Ectodermal cell (in vitro differentiated cells): Measurements from ENCODE around the gene THY1.

Experiments used
- H3K27ac ChIP-seq: 2 replicates; pipeline ENCODE4 v1.7.0; 2013; ENCODE audit warnings: mild to moderate bottlenecking, low read depth, low read length; ENCODE audit not compliant: insufficient read depth, poor library complexity, severe bottlenecking
- H3K27me3 ChIP-seq: 2 replicates; pipeline ENCODE4 v1.7.0; 2013; ENCODE audit warnings: mild to moderate bottlenecking, low read length; ENCODE audit not compliant: insufficient read depth, control insufficient read depth, poor library complexity, severe bottlenecking
- H3K36me3 ChIP-seq: one replicate; pipeline ENCODE4 v1.7.0; 2013; ENCODE audit warnings: low read length; ENCODE audit not compliant: control insufficient read depth, insufficient read depth
- H3K4me1 ChIP-seq: one replicate; pipeline ENCODE4 v1.7.0; 2013; ENCODE audit warnings: low read length; ENCODE audit not compliant: control insufficient read depth, insufficient read depth
- H3K4me3 ChIP-seq: 2 replicates; pipeline ENCODE4 v1.7.0; 2013; ENCODE audit warnings: low read depth, low read length, control low read depth; ENCODE audit not compliant: insufficient read depth
- H3K9me3 ChIP-seq: 2 replicates; pipeline ENCODE4 v1.7.0; 2013; ENCODE audit warnings: mild to moderate bottlenecking, low read length, moderate library complexity; ENCODE audit not compliant: control insufficient read depth
- WGBS, 2 experiments: methylation state at CpG; one replicate each; pipeline ENCODE4 v1.1.7; 2013; ENCODE audit warnings: missing lambda C conversion rate in 2 of 2; 5-methylcytosine and 5-hydroxymethylcytosine counted together

THY1 gene

DNA sequence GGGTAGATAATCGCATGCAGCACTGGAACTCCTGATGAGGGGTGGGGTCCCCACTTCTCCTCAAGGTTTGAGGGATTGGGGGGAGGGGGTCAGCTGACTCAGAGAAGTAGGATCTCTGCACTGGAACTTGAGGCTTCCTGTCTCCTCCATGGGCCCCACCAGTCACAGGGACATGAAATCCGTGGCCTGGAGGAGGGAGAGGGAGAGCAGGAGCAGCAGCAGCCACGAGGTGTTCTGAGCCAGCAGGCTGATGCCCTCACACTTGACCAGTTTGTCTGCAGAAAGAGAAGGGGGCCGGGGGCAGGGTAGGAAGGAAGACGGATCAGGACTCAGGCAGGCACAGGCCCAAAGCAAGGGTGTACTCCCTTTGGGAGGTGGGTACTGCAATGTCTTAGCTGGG is 3.7 kb downstream of the THY1 start:
- peaks cover 12% of the 10 kb centered on the region for H3K36me3 ChIP-seq
- WGBS, 2 experiments = 90 to 95% methylated on average over 5 of the region's 5 CpGs
- H3K9me3 ChIP-seq = no peaks in the 10 kb centered on the region
- H3K27ac ChIP-seq = no peak overlapping the region
- H3K27me3 ChIP-seq = no peaks in the 10 kb centered on the region
- peaks cover 5% of the 10 kb centered on the region for H3K4me1 ChIP-seq
- H3K4me3 ChIP-seq = no peak overlapping the region

DNA sequence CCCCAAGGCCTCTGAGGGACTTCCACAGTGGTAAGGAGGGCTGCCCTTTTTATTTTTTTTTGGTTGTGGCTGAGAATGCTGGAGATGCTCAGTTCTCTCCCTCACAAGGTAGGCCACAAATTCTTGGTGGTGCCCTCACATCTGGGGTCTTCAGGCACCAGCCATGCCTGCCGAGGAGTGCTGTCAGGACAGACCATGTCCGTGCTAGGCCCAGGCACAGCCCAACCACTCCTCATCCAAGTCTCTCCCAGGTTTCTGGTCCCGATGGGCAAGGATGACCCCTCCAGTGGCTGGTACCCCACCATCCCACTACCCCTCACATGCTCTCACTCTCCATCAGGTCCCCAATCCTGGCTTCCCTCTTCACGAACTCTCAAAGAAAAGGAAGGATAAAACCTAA is 4.2 kb downstream of the THY1 start:
- WGBS, 2 experiments = 93 to 98% methylated on average over 4 of the region's 4 CpGs
- Histone ChIP-seq H3K27ac (no peak overlapping the region), H3K4me1 (peaks cover 5% of the 10 kb centered on the region), H3K36me3 (peaks cover 12% of the 10 kb centered on the region), H3K27me3 (no peaks in the 10 kb centered on the region), H3K4me3 (no peak overlapping the region), H3K9me3 (no peaks in the 10 kb centered on the region)

- H3K27me3 ChIP-seq = no peaks in the 10 kb centered on the region
- H3K9me3 ChIP-seq = no peaks in the 10 kb centered on the region
- H3K36me3 ChIP-seq = peaks cover 12% of the 10 kb centered on the region
- no peak overlapping the region for H3K27ac ChIP-seq
- H3K4me3 ChIP-seq = no peak overlapping the region
- peaks cover 5% of the 10 kb centered on the region for H3K4me1 ChIP-seq
- WGBS, 2 experiments = 91 to 94% methylated on average over 19 of the region's 19 CpGs
Observed at GRCh38 chr11:119417726-119418540, 5.0 kb downstream of the THY1 start.

GRCh38 chr11:119416606-119417580 is 6.1 kb downstream of the THY1 start:
- H3K9me3 ChIP-seq = no peaks in the 10 kb centered on the region
- H3K4me3 ChIP-seq = no peak overlapping the region
- H3K27ac ChIP-seq = no peak overlapping the region
- no peaks in the 10 kb centered on the region for H3K27me3 ChIP-seq
- H3K36me3 ChIP-seq = peaks cover 12% of the 10 kb centered on the region
- H3K4me1 ChIP-seq = peaks cover 5% of the 10 kb centered on the region
- 87% methylated on average over 16 of the region's 16 CpGs for WGBS, 2 experiments

GRCh38 chr11:119415966-119416365 is 7.0 kb downstream of the THY1 start:
- 93 to 94% methylated on average over 9 to 10 of the region's 10 CpGs for WGBS, 2 experiments
- peaks cover 12% of the 10 kb centered on the region for H3K36me3 ChIP-seq

DNA sequence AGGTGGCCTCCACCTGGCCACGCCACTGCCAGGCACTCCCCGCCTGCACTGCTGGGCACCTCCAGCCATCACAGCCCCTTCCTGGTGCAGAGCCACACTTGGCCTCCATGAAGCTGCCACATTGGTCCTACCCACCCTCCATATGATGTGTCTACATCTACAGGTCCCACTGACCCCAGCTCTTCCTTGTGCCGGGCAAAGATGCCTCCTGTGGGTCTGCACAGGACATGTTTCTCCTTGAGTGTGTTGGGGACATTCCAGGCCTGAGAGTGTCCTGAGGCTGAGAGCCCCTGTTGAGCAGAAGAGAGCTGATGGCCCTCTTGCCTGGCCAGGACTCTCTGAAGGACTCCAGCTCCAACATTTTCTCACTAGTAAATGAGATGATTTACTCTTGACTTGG is 7.5 kb downstream of the THY1 start:
- WGBS, 2 experiments = 97% methylated on average over 3 of the region's 3 CpGs
- Histone ChIP-seq H3K36me3 (peaks cover 12% of the 10 kb centered on the region), H3K27me3 (no peaks in the 10 kb centered on the region), H3K9me3 (no peaks in the 10 kb centered on the region), H3K4me1 (no peaks in the 10 kb centered on the region), H3K4me3 (no peak overlapping the region), H3K27ac (no peak overlapping the region)

More at GRCh38 chr11:119415966-119416365, 7.0 kb downstream of the THY1 start:
- Histone ChIP-seq H3K27me3 (no peaks in the 10 kb centered on the region), H3K4me3 (no peak overlapping the region), H3K4me1 (no peaks in the 10 kb centered on the region), H3K9me3 (no peaks in the 10 kb centered on the region), H3K27ac (no peak overlapping the region)

GRCh38 chr11:119414734-119415133 is 8.2 kb downstream of the THY1 start:
- Histone ChIP-seq H3K9me3 (no peaks in the 10 kb centered on the region), H3K36me3 (peaks cover 6% of the 10 kb centered on the region), H3K4me1 (no peaks in the 10 kb centered on the region), H3K27me3 (no peaks in the 10 kb centered on the region), H3K4me3 (no peak overlapping the region), H3K27ac (no peak overlapping the region)

GRCh38 chr11:119414321-119414720 is 8.7 kb downstream of the THY1 start:
- H3K4me1 ChIP-seq = no peaks in the 10 kb centered on the region
- H3K27me3 ChIP-seq = no peaks in the 10 kb centered on the region
- peaks cover 2% of the 10 kb centered on the region for H3K36me3 ChIP-seq
- no peak overlapping the region for H3K27ac ChIP-seq
- H3K9me3 ChIP-seq = no peaks in the 10 kb centered on the region
- H3K4me3 ChIP-seq = no peak overlapping the region
- 94 to 98% methylated on average over 2 of the region's 2 CpGs for WGBS, 2 experiments

- Histone ChIP-seq H3K4me1 (no peaks in the 10 kb centered on the region), H3K36me3 (no peaks in the 10 kb centered on the region), H3K27me3 (no peaks in the 10 kb centered on the region), H3K4me3 (no peak overlapping the region), H3K27ac (no peak overlapping the region), H3K9me3 (no peaks in the 10 kb centered on the region)
- 94 to 99% methylated on average over 2 of the region's 2 CpGs for WGBS, 2 experiments
Observed at GRCh38 chr11:119412072-119412471, 10.9 kb downstream of the THY1 start.

DNA sequence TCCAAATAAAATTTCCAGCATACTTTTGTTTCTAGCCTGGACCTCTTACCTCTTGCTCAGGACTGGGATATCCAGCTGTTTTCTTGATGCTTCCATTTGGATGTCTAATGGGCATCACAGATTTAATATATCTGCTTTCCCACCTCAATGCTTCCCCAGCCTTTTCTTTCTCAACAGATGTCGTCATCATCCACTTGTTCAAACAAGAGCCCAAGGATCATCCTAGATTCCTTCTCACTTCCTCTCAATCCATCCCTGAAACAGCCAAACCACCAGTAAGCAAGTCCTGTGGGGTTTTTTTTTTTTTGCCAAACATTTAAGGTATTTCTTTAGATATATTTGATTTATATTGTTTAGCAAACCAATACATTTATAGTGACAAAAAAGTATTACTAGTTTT is 12.5 kb downstream of the THY1 start:
- Histone ChIP-seq H3K4me1 (no peaks in the 10 kb centered on the region), H3K4me3 (no peak overlapping the region), H3K27ac (no peak overlapping the region), H3K36me3 (no peaks in the 10 kb centered on the region), H3K27me3 (no peaks in the 10 kb centered on the region), H3K9me3 (no peaks in the 10 kb centered on the region)
- 92 to 94% methylated on average over 1 of the region's 1 CpG for WGBS, 2 experiments
